ENCODE data around the gene KRTAP26-1. TPM values are rescaled to one million over a fixed set of nuclear protein-coding genes. Genes with fewer than 3 reads are reported as not detected.

The KRTAP26-1 gene
- total RNA-seq, 1 experiment from 2014 or later: not detected

- no peaks in the 10 kb centered on the region for H3K9me3 Mint-ChIP-seq (ENCODE audit: low read depth, unreplicated experiment)
- H3K4me1 Mint-ChIP-seq (ENCODE audit: low read depth, unreplicated experiment): no peaks in the 10 kb centered on the region
- H3K36me3 Mint-ChIP-seq (ENCODE audit: insufficient read depth, unreplicated experiment): no peaks in the 10 kb centered on the region
- DNase-seq: no peak
- no peak for TF ChIP-seq CTCF (IDR thresholded peaks at IDR 0.05; ENCODE audit: unreplicated experiment)
- intact Hi-C loops (cut with micrococcal nuclease; ENCODE audit: unreplicated experiment): no loop called here
- BruUV-seq (replicated peaks): no TSS peak
- H3K4me3 Mint-ChIP-seq (ENCODE audit: low read depth, unreplicated experiment): no peak within 1 kb of the TSS
- CTCF ChIA-PET: no interaction called here
- H3K27ac Mint-ChIP-seq (ENCODE audit: unreplicated experiment): no peak within 1 kb of the TSS
- peaks cover 26% of the 10 kb centered on the region for H3K27me3 Mint-ChIP-seq (ENCODE audit: unreplicated experiment)
Measured at GRCh38 chr21:30282850-30283249, 37.3 kb downstream of the KRTAP26-1 start, which contains the start of gene KRTAP24-1. Gene KRTAP24-1, minus strand, starts transcription at chr21:30282950. Its CDS starts 18 bp downstream, at chr21:30282932.

- TF ChIP-seq CTCF (IDR thresholded peaks at IDR 0.05; ENCODE audit: unreplicated experiment): no peak
- intact Hi-C loops (cut with micrococcal nuclease; ENCODE audit: unreplicated experiment): no loop called here
- no peaks in the 10 kb centered on the region for H3K36me3 Mint-ChIP-seq (ENCODE audit: insufficient read depth, unreplicated experiment)
- CTCF ChIA-PET: no interaction called here
- DNase-seq: no peak
- no peak overlapping the region for H3K4me3 Mint-ChIP-seq (ENCODE audit: low read depth, unreplicated experiment)
- no TSS peak for BruUV-seq (replicated peaks)
- H3K4me1 Mint-ChIP-seq (ENCODE audit: low read depth, unreplicated experiment): no peaks in the 10 kb centered on the region
- H3K27me3 Mint-ChIP-seq (ENCODE audit: unreplicated experiment): no peaks in the 10 kb centered on the region
- H3K9me3 Mint-ChIP-seq (ENCODE audit: low read depth, unreplicated experiment): no peaks in the 10 kb centered on the region
- no peak overlapping the region for H3K27ac Mint-ChIP-seq (ENCODE audit: unreplicated experiment)
Measured at GRCh38 chr21:30271611-30272010, 48.5 kb downstream of the KRTAP26-1 start.

- CTCF ChIA-PET: no interaction called here
- TF ChIP-seq CTCF (IDR thresholded peaks at IDR 0.05; ENCODE audit: unreplicated experiment): no peak
- no TSS peak for BruUV-seq (replicated peaks)
- intact Hi-C loops (cut with micrococcal nuclease; ENCODE audit: unreplicated experiment): no loop called here
- Mint-ChIP-seq H3K4me1 (ENCODE audit: low read depth, unreplicated experiment) (no peaks in the 10 kb centered on the region), H3K4me3 (ENCODE audit: low read depth, unreplicated experiment) (no peak overlapping the region), H3K9me3 (ENCODE audit: low read depth, unreplicated experiment) (no peaks in the 10 kb centered on the region), H3K27me3 (ENCODE audit: unreplicated experiment) (no peaks in the 10 kb centered on the region), H3K27ac (ENCODE audit: unreplicated experiment) (no peak overlapping the region), H3K36me3 (ENCODE audit: insufficient read depth, unreplicated experiment) (no peaks in the 10 kb centered on the region)
- no peak for DNase-seq
Measured at GRCh38 chr21:30271156-30271555, 49.0 kb downstream of the KRTAP26-1 start.

GRCh38 chr21:30269803-30270530, 50.1 kb downstream of the KRTAP26-1 start:
- no peak for TF ChIP-seq CTCF (IDR thresholded peaks at IDR 0.05; ENCODE audit: unreplicated experiment)
- no peak for DNase-seq
- Mint-ChIP-seq H3K9me3 (ENCODE audit: low read depth, unreplicated experiment) (no peaks in the 10 kb centered on the region), H3K36me3 (ENCODE audit: insufficient read depth, unreplicated experiment) (no peaks in the 10 kb centered on the region), H3K27me3 (ENCODE audit: unreplicated experiment) (no peaks in the 10 kb centered on the region), H3K27ac (ENCODE audit: unreplicated experiment) (no peak overlapping the region), H3K4me1 (ENCODE audit: low read depth, unreplicated experiment) (no peaks in the 10 kb centered on the region), H3K4me3 (ENCODE audit: low read depth, unreplicated experiment) (no peak overlapping the region)
- BruUV-seq (replicated peaks): no TSS peak
- CTCF ChIA-PET: no interaction called here
- intact Hi-C loops (cut with micrococcal nuclease; ENCODE audit: unreplicated experiment): no loop called here

Other genes with a start within 250 kb of the KRTAP26-1 start
- not detected in 2 replicates for gene CLDN17, start 153.5 kb downstream of the KRTAP26-1 start, total RNA-seq (2022)
- 0.24 and 0.45 TPM in 2 replicates for gene CLDN8, start 104.2 kb downstream of the KRTAP26-1 start, total RNA-seq (2022)
- gene KRTAP24-1, start 37.4 kb downstream of the KRTAP26-1 start, total RNA-seq (2022): not detected in 2 replicates
- gene KRTAP25-1, start 30.8 kb downstream of the KRTAP26-1 start, total RNA-seq (2022): not detected in 2 replicates
- not detected in 2 replicates for gene KRTAP27-1, start 17.4 kb upstream of the KRTAP26-1 start, total RNA-seq (2022)
- not detected in 2 replicates for gene KRTAP23-1, start 28.3 kb upstream of the KRTAP26-1 start, total RNA-seq (2022)
- not detected in 2 replicates for gene KRTAP13-2, start 52.0 kb upstream of the KRTAP26-1 start, total RNA-seq (2022)
- gene KRTAP13-1, start 75.7 kb upstream of the KRTAP26-1 start, total RNA-seq (2022): not detected in 2 replicates
- gene KRTAP13-3, start 105.6 kb upstream of the KRTAP26-1 start, total RNA-seq (2022): not detected in 2 replicates
- gene KRTAP13-4, start 109.9 kb upstream of the KRTAP26-1 start, total RNA-seq (2022): not detected in 2 replicates
- gene KRTAP15-1, start 120.0 kb upstream of the KRTAP26-1 start, total RNA-seq (2022): not detected in 2 replicates
- gene KRTAP19-1, start 160.1 kb upstream of the KRTAP26-1 start, total RNA-seq (2022): not detected in 2 replicates
- not detected in 2 replicates for gene KRTAP19-2, start 167.1 kb upstream of the KRTAP26-1 start, total RNA-seq (2022)
- not detected in 2 replicates for gene KRTAP19-3, start 171.7 kb upstream of the KRTAP26-1 start, total RNA-seq (2022)
- gene KRTAP19-4, start 176.8 kb upstream of the KRTAP26-1 start, total RNA-seq (2022): not detected in 2 replicates
- not detected in 2 replicates for gene KRTAP19-5, start 181.8 kb upstream of the KRTAP26-1 start, total RNA-seq (2022)
- gene KRTAP19-6, start 221.5 kb upstream of the KRTAP26-1 start, total RNA-seq (2022): not detected in 2 replicates
- gene KRTAP19-7, start 241.0 kb upstream of the KRTAP26-1 start, total RNA-seq (2022): not detected in 2 replicates

Data from Calu3 (cell line).